IPS-NIHi7 (cell line): Measurements from ENCODE around the gene MYO5B.

ENCODE experiments used
- DNase-seq: peaks from one replicate; pipeline ENCODE4 v3.0.0; 2012; ENCODE audit warnings: mixed read lengths; ENCODE audit errors: extremely low spot score

Gene MYO5B

GRCh38 chr18:49855711-49856415 is 339.1 kb downstream of the MYO5B start:
- no peak for DNase-seq

DNA sequence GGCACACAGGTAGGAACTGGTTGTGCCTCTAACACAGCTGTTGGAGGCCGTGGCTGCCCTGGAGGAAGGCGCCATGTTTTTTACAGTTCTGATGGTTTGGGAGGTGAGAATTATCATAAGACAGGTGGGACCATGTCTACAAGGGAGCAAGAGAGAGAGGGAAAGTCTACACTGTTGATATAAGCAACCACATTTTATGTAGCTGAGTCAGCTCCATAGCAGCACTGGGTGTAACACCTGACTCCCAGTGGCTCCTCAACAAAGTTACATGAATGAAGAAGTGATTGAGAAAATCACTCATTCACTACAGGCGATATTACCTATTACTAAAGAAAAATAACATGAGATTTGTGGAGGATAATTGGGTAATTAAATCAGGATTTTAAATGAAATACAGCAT is 340.3 kb downstream of the MYO5B start:
- no peak for DNase-seq

GRCh38 chr18:49853436-49853835 is 341.5 kb downstream of the MYO5B start:
- DNase-seq, result no peak

- DNase-seq, result no peak
These were observed 341.9 kb downstream of the MYO5B start for GRCh38 chr18:49853011-49853410.

- DNase-seq, result no peak
These were observed 343.3 kb downstream of the MYO5B start for GRCh38 chr18:49851624-49852023.

DNA sequence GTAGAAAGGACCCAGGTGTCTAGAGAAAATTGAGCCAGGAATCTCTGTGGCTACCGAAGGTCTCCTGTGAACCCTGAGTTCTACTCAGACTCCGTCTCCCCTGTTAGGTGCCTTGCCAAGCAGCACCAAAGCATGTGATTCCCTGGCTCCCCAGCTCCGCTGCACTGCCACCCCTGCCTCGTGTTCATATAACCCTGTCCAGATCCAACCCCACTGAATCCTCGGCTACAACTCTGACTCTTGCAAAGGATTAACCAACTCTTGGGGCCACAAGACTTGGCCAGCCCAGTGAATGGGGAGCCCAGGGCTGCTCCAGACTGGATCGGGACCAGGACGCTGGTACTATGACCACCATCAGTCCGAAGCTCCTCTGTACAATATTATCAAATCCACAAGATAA is 344.3 kb downstream of the MYO5B start:
- DNase-seq, result no peak

GRCh38 chr18:49849331-49850217 is 345.4 kb downstream of the MYO5B start:
- peak; percentile 92 for DNase-seq

- DNase-seq, result no peak
These were observed 346.8 kb downstream of the MYO5B start for GRCh38 chr18:49848115-49848514.

GRCh38 chr18:49847524-49847923 is 347.4 kb downstream of the MYO5B start:
- no peak for DNase-seq

GRCh38 chr18:49846718-49847470 is 348.1 kb downstream of the MYO5B start:
- no peak for DNase-seq

- DNase-seq, result no peak
These were observed 348.6 kb downstream of the MYO5B start for GRCh38 chr18:49846361-49846662.

DNA sequence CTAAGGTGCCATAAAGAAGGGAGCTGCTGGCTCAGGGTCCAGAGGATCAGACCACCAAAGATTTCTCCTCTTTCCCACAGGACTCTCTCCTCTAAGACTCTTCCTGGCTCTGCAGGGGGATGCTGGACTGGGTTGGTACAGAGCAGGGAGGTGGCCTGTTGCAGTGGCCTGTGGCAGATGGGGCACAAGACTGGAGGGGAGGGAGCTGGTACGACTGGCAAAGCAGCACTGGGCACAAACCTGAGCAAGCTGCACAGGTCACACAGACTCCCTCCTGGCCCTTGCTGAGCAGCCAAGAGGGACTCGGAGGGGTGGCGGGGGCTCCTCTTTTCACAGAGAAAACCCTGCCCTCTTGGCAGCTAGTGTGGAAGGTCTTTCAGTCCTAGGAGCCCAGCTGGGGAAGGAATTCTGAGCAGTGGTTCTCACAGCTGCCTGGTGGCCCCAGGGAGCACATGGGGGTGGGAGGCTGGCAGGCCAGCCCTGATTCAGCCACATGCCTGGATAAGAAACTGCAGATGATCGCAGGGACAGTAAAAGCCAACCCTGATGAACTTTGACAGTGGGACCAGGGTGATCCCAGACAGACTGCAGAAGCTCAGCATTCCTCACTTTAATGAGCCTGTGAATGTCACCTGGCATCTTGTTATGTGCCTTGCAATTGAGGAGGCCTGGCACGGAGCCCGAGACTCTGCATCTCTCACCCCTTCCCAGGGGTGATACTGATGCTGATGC is 349.2 kb downstream of the MYO5B start:
- DNase-seq, result no peak

DNA sequence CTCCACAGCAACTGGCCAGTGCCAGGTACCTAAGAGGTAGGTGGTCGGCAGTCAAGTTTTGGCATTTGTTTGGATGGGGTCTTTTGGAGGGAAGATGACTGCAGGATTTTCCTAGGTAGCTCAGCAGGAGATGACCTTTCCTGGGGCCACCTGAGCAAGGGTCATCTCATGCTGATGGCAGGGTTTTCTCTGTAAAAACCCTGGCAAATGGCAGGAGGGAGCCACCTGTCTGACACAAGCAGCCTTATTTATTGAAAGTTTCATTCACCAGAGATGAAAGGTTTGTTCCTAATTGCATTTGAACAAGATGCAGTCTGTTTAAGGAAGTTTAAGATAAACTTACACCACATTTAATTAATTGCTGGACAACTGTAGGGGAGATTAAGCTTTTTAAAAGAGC is 350.0 kb downstream of the MYO5B start:
- no peak for DNase-seq

GRCh38 chr18:49843778-49844625 is 350.9 kb downstream of the MYO5B start:
- DNase-seq, result no peak

DNA sequence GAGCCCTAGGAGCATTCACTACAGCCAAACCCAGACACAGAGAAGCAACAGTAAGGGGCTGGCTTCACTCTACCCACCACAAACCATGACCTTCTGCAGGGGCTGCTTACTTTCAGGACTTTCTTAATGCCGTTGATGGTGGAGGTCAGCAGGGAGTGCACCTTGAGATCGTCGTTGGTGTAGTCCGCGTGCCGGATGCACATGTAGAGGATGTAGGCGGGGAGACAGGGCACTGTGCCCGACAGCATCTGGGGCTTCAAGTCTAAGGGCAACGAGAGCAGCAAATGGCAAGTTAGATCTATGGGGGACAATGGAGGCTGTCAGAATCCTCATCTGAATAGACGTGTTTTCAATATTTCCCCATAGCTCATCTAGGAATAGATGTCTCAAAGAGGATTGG is 351.8 kb downstream of the MYO5B start:
- no peak for DNase-seq

DNA sequence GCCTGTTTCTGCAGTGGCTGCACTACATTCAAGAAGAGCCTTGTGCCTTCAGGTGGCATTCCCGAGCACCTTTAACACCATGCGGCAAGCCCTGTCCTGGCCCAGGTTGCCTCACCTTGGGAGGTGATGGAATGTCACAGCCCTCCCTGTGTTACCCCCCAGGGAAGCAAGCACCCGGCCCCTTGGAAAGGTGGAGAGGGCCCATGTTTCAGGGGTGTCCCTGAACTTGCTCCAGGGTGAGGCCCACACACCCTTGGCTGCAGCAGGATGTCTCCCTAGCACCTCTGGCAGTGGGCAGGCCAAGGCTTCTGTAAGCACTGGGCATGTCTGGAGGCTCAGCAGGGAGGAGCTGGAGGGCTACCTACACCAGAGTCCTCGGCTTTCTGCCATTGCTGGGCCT is 352.3 kb downstream of the MYO5B start:
- DNase-seq, result no peak

DNA sequence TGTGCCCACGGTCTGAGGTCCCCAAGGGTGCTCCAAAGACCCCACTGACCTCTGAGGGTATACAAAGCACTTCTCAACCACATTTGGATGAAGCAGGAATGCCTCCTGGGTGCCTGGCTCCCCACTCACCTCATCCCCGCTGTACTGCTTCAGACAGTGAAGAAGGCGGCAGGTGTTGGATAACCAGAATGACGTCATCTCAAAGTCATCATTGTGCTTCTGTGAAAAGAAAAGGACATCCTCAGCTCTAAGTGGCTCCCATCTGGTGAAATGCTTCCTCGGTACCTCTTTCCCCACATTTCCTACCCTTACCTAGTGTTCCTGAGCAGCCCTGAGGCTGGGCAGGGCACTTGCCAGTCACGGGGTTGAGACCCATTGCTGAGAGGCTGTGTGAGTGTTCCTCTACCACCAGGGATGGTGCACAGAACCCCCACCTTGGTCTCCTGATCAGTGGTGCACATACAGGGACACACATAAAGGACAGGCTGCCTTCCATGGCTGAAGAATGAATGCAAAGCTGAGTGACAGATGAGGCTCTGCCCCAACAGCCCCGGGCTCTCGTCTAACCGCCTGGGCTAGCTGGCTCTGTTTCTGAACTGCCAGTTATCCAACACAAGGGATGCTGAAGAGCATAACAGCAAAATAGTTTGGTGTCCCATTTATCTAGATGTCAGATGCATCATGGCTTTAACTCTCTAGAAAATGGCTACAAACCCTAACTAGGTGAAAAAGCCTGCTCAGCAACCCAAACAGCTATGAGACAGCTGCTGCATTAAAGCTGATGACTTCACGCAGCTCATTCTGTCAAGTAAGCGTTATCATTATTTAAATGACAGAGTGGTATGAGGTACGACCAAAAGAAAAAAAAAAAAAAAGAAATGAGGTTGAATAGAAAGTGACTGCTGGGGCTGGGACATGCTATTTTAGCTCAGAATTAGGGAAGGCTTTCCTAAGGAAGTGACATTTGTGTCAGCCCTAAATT is 353.4 kb downstream of the MYO5B start:
- DNase-seq, result no peak

DNA sequence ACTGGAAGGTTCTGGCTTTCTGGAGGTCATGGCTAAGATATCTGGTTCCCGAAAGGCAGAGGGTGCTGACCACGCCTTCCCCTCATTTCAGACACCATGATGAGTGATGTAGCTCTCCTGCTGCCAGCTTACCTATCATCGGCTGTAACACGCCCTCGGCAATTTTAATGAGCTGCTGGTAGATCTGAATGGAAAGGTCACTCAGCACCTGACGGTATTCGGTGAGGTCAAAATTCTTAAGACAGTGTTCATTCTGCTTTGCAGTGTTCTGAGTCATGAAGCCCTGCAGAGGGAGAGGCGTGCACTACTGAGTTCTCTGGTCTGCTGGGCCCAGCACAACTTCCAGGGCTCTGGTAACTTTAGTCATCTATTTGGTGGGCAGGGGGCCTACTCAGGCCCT is 355.9 kb downstream of the MYO5B start:
- DNase-seq, result no peak

GRCh38 chr18:49838381-49838780 is 356.6 kb downstream of the MYO5B start:
- no peak for DNase-seq

DNA sequence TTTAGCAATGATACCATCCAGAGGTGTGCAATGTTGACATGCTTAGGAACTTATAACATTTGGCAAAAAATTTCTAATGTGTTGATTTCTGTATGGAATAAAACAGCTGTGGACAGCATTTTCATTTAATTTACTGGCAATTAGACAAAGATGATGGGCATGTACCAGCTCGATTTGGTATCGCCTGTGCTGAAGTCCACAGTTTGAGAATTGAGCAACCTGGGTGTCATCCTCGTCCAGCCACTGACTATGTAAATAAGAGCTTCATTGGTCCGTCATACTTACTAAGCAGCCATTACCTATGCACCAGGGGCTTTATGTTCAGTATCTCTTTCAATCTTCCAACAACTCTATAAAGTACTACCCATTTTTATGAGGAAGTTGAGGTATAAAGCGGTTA is 357.1 kb downstream of the MYO5B start:
- no peak for DNase-seq
